GM12878 (cell line): ENCODE results near the gene RBM43. TPM values are rescaled to one million over a fixed set of nuclear protein-coding genes. Genes with fewer than 3 reads are reported as not detected.

Source experiments
- ATAC-seq: fragments of 200-7000 bp; cut with Tn5 transposase; 3 replicates; pipeline ENCODE4 v1.9.1; 2020; ENCODE audit warnings: mild to moderate bottlenecking, moderate library complexity
- BruUV-seq: library from RNA; stranded (reverse); fragments of 400-500 nt; replicated peaks from 2 replicates; lab custom pipeline; 2021; lab: Mats Ljungman, UMichigan
- CTCF ChIA-PET: fragments of 300-600 bp; sonication (Branson Sonifier 250); formaldehyde crosslinking; extraction: SDS; loops from one replicate; lab custom pipeline; 2021; ENCODE audit warnings: inconsistent platforms; lab: Yijun Ruan, JAX
- POLR2A ChIA-PET: fragments of 350-600 bp; formaldehyde crosslinking; extraction: SDS; loops from one replicate; lab custom pipeline; 2021; ENCODE audit warnings: inconsistent platforms; lab: Charles Lee
- RAD21 ChIA-PET: fragments of 300-600 bp; sonication (Branson Sonifier 250); formaldehyde crosslinking; loops from one replicate; lab custom pipeline; 2023; ENCODE audit warnings: antibody characterized with exemption; ENCODE audit not compliant: unreplicated experiment; lab: Charles Lee
- SMC1A ChIA-PET: fragments of 300-600 bp; sonication (Branson Sonifier 250); formaldehyde crosslinking; loops from one replicate; lab custom pipeline; 2023; ENCODE audit not compliant: unreplicated experiment, uncharacterized antibody; lab: Charles Lee
- DNase-seq: peaks from one replicate; pipeline ENCODE4 v3.0.0-alpha.2; 2011; ENCODE audit warnings: low read depth, low spot score
- FAIRE-seq: peaks from 3 replicates; lab custom pipeline; 2011; peaks lifted over from hg19 to GRCh38; lab: Jason Lieb, UNC
- H2AFZ ChIP-seq: 2 replicates; pipeline ENCODE4 v1.6.0; 2011; ENCODE audit warnings: low read depth, low read length, control low read depth; ENCODE audit not compliant: control insufficient read depth
- H3K27ac ChIP-seq: 2 replicates; pipeline ENCODE4 v1.5.1; 2011; ENCODE audit warnings: control low read depth; ENCODE audit not compliant: control insufficient read depth, insufficient read depth
- H3K27me3 ChIP-seq, 2 experiments: replicated peaks in 1 of 2; 2 replicates each; pipeline versions ENCODE4 v1.6.0 to v1.6.1; 2011; ENCODE audit warnings: low read length in 1 of 2; ENCODE audit not compliant: control insufficient read depth in 2 of 2, insufficient read depth in 2 of 2
- H3K36me3 ChIP-seq, 2 experiments: 2 replicates each; pipeline ENCODE4 v1.5.1; 2011; ENCODE audit warnings: low read length in 1 of 2; ENCODE audit not compliant: control insufficient read depth in 2 of 2, insufficient read depth in 2 of 2
- H3K4me1 ChIP-seq: 2 replicates; pipeline ENCODE4 v1.6.1; 2011; ENCODE audit warnings: mild to moderate bottlenecking, low read length, moderate library complexity, mixed read lengths; ENCODE audit not compliant: control insufficient read depth, insufficient read depth
- H3K4me2 ChIP-seq: 2 replicates; pipeline ENCODE4 v1.6.0; 2011; ENCODE audit warnings: control low read depth; ENCODE audit not compliant: control insufficient read depth, insufficient read depth
- H3K4me3 ChIP-seq: fragments of 200-600 bp; sonication (generic); 2 replicates; pipeline ENCODE4 v1.5.1; 2016
- H3K79me2 ChIP-seq: 2 replicates; pipeline ENCODE4 v1.6.0; 2011; ENCODE audit warnings: low read length; ENCODE audit not compliant: control insufficient read depth, insufficient read depth
- H3K9ac ChIP-seq: 2 replicates; pipeline ENCODE4 v1.8.0; 2011; ENCODE audit warnings: low read length, control low read depth, mixed read lengths; ENCODE audit not compliant: control insufficient read depth, insufficient read depth
- H3K9me3 ChIP-seq: replicated peaks from 3 replicates; pipeline ENCODE4 v1.5.1; 2011; ENCODE audit warnings: mild to moderate bottlenecking, low read length; ENCODE audit not compliant: control insufficient read depth, insufficient read depth
- H4K20me1 ChIP-seq: 2 replicates; pipeline ENCODE4 v1.6.0; 2011; ENCODE audit not compliant: control insufficient read depth, insufficient read depth
- ETV6 ChIP-seq, 2 experiments: fragments of 450-650 bp in 1 of 2; IDR thresholded peaks in 1 of 2; conservative IDR thresholded peaks in 1 of 2; 2 replicates each; pipeline ENCODE4 v1.6.1; 2014; ENCODE audit warnings: antibody characterized with exemption in 1 of 2, borderline replicate concordance in 1 of 2, low read depth in 1 of 2, mild to moderate bottlenecking in 1 of 2, moderate library complexity in 1 of 2
- REST ChIP-seq: IDR thresholded peaks from 2 replicates; pipeline ENCODE4 v1.6.1; 2012; ENCODE audit warnings: mild to moderate bottlenecking, low read depth, low read length
- SIN3A ChIP-seq: IDR thresholded peaks from 2 replicates; pipeline ENCODE4 v1.6.1; 2012; ENCODE audit warnings: low read depth, low read length, improper control_type of control experiment
- SMAD5 ChIP-seq: IDR thresholded peaks from 2 replicates; pipeline ENCODE4 v1.6.1; 2016; ENCODE audit warnings: antibody characterized with exemption, low read depth
- SREBF2 ChIP-seq: IDR thresholded peaks from 2 replicates; pipeline ENCODE4 v1.6.1; 2012; ENCODE audit warnings: mild to moderate bottlenecking, low read length
- WGBS: methylation state at CpG from one replicate; pipeline ENCODE4 v1.1.6; 2016; ENCODE audit warnings: low lambda C conversion rate; ENCODE audit not compliant: insufficient replicate concordance, insufficient coverage; ENCODE audit errors: missing lambda C conversion rate; 5-methylcytosine and 5-hydroxymethylcytosine counted together
- in situ Hi-C: fragments of 300-500 bp; cut with MboI; formaldehyde crosslinking; loops from 9 replicates; pipeline ENCODE4 v1.14.3; 2018; ENCODE audit warnings: mixed read lengths
- intact Hi-C: fragments of 100-400 bp; cut with micrococcal nuclease; formaldehyde crosslinking; loops from one replicate; pipeline ENCODE4 v1.14.2; 2022; ENCODE audit not compliant: unreplicated experiment
- polyA plus RNA-seq, 11 experiments: library from polyadenylated mRNA; depleted of rRNA in 4 of 11; unstranded in 6 of 11; stranded (reverse) in 5 of 11; fragments of >200 nt; fragmentation: Nextera tagmentation in 4 of 11; fragmentation: Illumina TruSeq in 1 of 11; extraction: Ambion mirVana in 4 of 11; extraction: Trizol in 1 of 11; gene quantifications; 1 replicate in 1 of 11; 2 replicates in 10 of 11; pipeline versions ENCODE4 v1.2.1 to v1.2.3, GENCODE V29; 2011 to 2016; ENCODE audit warnings: inconsistent platforms in 2 of 11, missing spikeins in 2 of 11, low read depth in 1 of 11
- total RNA-seq, 4 experiments: library from RNA; depleted of rRNA in 3 of 4; stranded (reverse); fragments of >200 nt in 3 of 4; fragmentation: Illumina TruSeq in 1 of 4; extraction: Trizol in 1 of 4; gene quantifications; 2 replicates each; pipeline versions ENCODE4 v1.2.1 to v1.2.3, GENCODE V29; 2013 to 2021

RBM43 gene
- total and polyA plus RNA-seq, 10 of the 15 experiments (the other 5 are each of a cell fraction or from before 2014, with no cell fraction given): 0.86 to 5.3 (median 2.6) TPM

DNA sequence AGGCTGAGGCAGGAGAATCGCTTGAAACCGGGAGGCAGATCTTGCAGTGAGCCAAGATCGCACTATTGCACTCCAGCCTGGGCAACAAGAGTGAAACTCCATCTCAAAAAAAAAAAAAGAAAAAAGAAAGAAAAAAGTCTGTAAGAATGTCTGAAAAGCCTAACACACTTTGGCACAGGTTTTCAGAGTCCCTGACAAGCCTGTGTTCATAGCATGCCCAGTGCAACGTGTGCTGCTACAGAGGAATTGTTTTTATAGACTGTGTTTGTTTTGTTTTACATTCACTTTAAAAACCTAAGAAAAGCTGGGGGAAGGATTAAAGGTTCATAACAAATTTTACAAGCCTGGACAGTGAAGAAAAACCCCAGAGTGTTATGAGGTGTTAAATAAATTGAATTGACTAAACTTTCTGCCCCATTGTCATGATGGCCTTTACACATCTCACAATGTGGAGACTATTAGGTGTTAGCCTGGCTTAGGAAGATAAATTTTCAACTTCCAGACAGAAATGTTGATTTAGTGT lies 55.2 kb downstream of the RBM43 start:
- WGBS: 42% methylated on average over 4 of the region's 4 CpGs
- SMC1A ChIA-PET: interaction anchor here (0.6 kb wide), 2 partner anchors 98 to 848 kb away, joined by 3 to 4 read pairs; no protein-coding TSS in a partner anchor
- no peaks in the 10 kb centered on the region for H3K4me1 ChIP-seq
- no peak overlapping the region for H3K4me2 ChIP-seq
- RAD21 ChIA-PET: no interaction called here
- POLR2A ChIA-PET: no interaction called here
- H3K36me3 ChIP-seq: no peaks in the 10 kb centered on the region
- FAIRE-seq (no peak), ATAC-seq (no peak), DNase-seq (no peak)
- no peaks in the 10 kb centered on the region for H3K27me3 ChIP-seq
- BruUV-seq: no TSS peak
- in situ Hi-C loops (no loop called here), intact Hi-C loops (no loop called here)
- no peak for TF ChIP-seq SMAD5
- no peak for TF ChIP-seq SREBF2
- TF ChIP-seq ETV6 (conservative IDR thresholded peaks at IDR 0.05 in 1 of 2, IDR thresholded peaks at IDR 0.05 in 1 of 2; ENCODE audit: borderline replicate concordance in 1 of 2, low read depth in 1 of 2): no peak
- TF ChIP-seq SIN3A: no peak
- no peak for TF ChIP-seq REST
- H3K9ac ChIP-seq: no peak overlapping the region
- H3K9me3 ChIP-seq: no peaks in the 10 kb centered on the region
- CTCF ChIA-PET: no interaction called here
- no peak overlapping the region for H3K4me3 ChIP-seq
- no peak overlapping the region for H3K27ac ChIP-seq
- no peak overlapping the region for H2AFZ ChIP-seq
- no peaks in the 10 kb centered on the region for H3K79me2 ChIP-seq
- H4K20me1 ChIP-seq: no peaks in the 10 kb centered on the region
